Measurements from ENCODE around the gene HDAC9. TPM values are rescaled to one million over a fixed set of nuclear protein-coding genes. Genes with fewer than 3 reads are reported as not detected.
"Not testable (repeated sequence)": the region's sequence is repeated elsewhere in the genome, so short reads cannot be mapped to it uniquely, and the experiment has no call there.

The HDAC9 gene
- total RNA-seq, 1 experiment from 2014 or later: 14.7 TPM

- H3F3A ChIP-seq (ENCODE audit: insufficient read depth, low read depth): 0 out of 2 replicates have a peak, but pooled peaks cover 4% of the 10 kb centered on the region
- H3K9me2 ChIP-seq (ENCODE audit: insufficient read depth): no peaks in the 10 kb centered on the region
- H3K36me3 ChIP-seq (ENCODE audit: low read depth): no peaks in the 10 kb centered on the region
- 0 out of 2 replicates have a peak, but pooled peaks cover 5% of the 10 kb centered on the region for H3K4me1 ChIP-seq (replicated peaks; ENCODE audit: insufficient read depth)
- no peak overlapping the region for H2AFZ ChIP-seq
- no peak overlapping the region for H3K27ac ChIP-seq
- no peaks in the 10 kb centered on the region for H3K27me3 ChIP-seq (ENCODE audit: insufficient read depth, low read depth)
- DNase-seq: peak in 1 of 2 experiments; percentile 33
- H3K4me2 ChIP-seq: no peak overlapping the region
- intact Hi-C loops (cut with micrococcal nuclease; ENCODE audit: unreplicated experiment): no loop called here
- H4K20me1 ChIP-seq (ENCODE audit: insufficient read depth): no peaks in the 10 kb centered on the region
- H3K9me3 ChIP-seq (ENCODE audit: insufficient read depth, low read depth): no peaks in the 10 kb centered on the region
- ChIA-PET POLR2A (ENCODE audit: unreplicated experiment) (no interaction called here), CTCF (no interaction called here)
- H3K79me2 ChIP-seq (ENCODE audit: low read depth): no peaks in the 10 kb centered on the region
- no TSS peak for BruUV-seq (replicated peaks)
- TF ChIP-seq CTCF (conservative IDR thresholded peaks at IDR 0.05): no peak
- no peak overlapping the region for H3K4me3 ChIP-seq
These were observed 528.7 kb downstream of the HDAC9 start for GRCh38 chr7:19024261-19024660.

GRCh38 chr7:19026888-19027287, 531.3 kb downstream of the HDAC9 start:
- H3K27ac ChIP-seq: no peak overlapping the region
- BruUV-seq (replicated peaks): no TSS peak

GRCh38 chr7:19030281-19030680, 534.7 kb downstream of the HDAC9 start:
- POLR2A ChIA-PET (ENCODE audit: unreplicated experiment): no interaction called here

More at GRCh38 chr7:19026888-19027287, 531.3 kb downstream of the HDAC9 start:
- H2AFZ ChIP-seq: 0 out of 2 replicates have a peak overlapping the region, but pooled peaks have one; percentile 7
- no peaks in the 10 kb centered on the region; the same call in 1 of the 2 replicates for H3K4me1 ChIP-seq (replicated peaks; ENCODE audit: insufficient read depth)
- H3K4me3 ChIP-seq: no peak overlapping the region
- ChIA-PET POLR2A (ENCODE audit: unreplicated experiment) (no interaction called here), CTCF (no interaction called here)
- H3F3A ChIP-seq (ENCODE audit: insufficient read depth, low read depth): no peaks in the 10 kb centered on the region; the same call in 1 of the 2 replicates
- TF ChIP-seq EZH2 (IDR thresholded peaks at IDR 0.05; ENCODE audit: low read depth): no peak
- no peak for TF ChIP-seq CTCF (conservative IDR thresholded peaks at IDR 0.05)
- intact Hi-C loops (cut with micrococcal nuclease; ENCODE audit: unreplicated experiment): no loop called here
- no peaks in the 10 kb centered on the region for H3K9me3 ChIP-seq (ENCODE audit: insufficient read depth, low read depth)
- H4K20me1 ChIP-seq (ENCODE audit: insufficient read depth): no peaks in the 10 kb centered on the region
- H3K27me3 ChIP-seq (ENCODE audit: insufficient read depth, low read depth): no peaks in the 10 kb centered on the region
- no peaks in the 10 kb centered on the region for H3K79me2 ChIP-seq (ENCODE audit: low read depth)
- H3K9me2 ChIP-seq (ENCODE audit: insufficient read depth): no peaks in the 10 kb centered on the region
- no peak for DNase-seq
- H3K4me2 ChIP-seq: no peak overlapping the region
- no peaks in the 10 kb centered on the region for H3K36me3 ChIP-seq (ENCODE audit: low read depth)

GRCh38 chr7:19032942-19033341, 537.4 kb downstream of the HDAC9 start:
- H3K4me2 ChIP-seq; H3K9me2 ChIP-seq (ENCODE audit: insufficient read depth); intact Hi-C loops (cut with micrococcal nuclease; ENCODE audit: unreplicated experiment); H4K20me1 ChIP-seq (ENCODE audit: insufficient read depth); H3K79me2 ChIP-seq (ENCODE audit: low read depth); H3F3A ChIP-seq (ENCODE audit: insufficient read depth, low read depth); POLR2A ChIA-PET (ENCODE audit: unreplicated experiment); H3K27ac ChIP-seq; DNase-seq; H3K9me3 ChIP-seq (ENCODE audit: insufficient read depth, low read depth); H3K36me3 ChIP-seq (ENCODE audit: low read depth); H3K27me3 ChIP-seq (ENCODE audit: insufficient read depth, low read depth); H3K4me3 ChIP-seq; BruUV-seq (replicated peaks); H2AFZ ChIP-seq; CTCF ChIA-PET; H3K4me1 ChIP-seq (replicated peaks; ENCODE audit: insufficient read depth): not testable (repeated sequence)

More at GRCh38 chr7:19030281-19030680, 534.7 kb downstream of the HDAC9 start:
- no peak overlapping the region; the same call in 1 of the 2 replicates for H2AFZ ChIP-seq
- DNase-seq: peak in 1 of 2 experiments; percentile 25
- TF ChIP-seq CTCF (conservative IDR thresholded peaks at IDR 0.05): no peak
- TF ChIP-seq EZH2 (IDR thresholded peaks at IDR 0.05; ENCODE audit: low read depth): no peak
- H3K36me3 ChIP-seq (ENCODE audit: low read depth): no peaks in the 10 kb centered on the region
- H3K4me2 ChIP-seq: no peak overlapping the region
- no peaks in the 10 kb centered on the region; the same call in 1 of the 2 replicates for H3K4me1 ChIP-seq (replicated peaks; ENCODE audit: insufficient read depth)
- no peaks in the 10 kb centered on the region; the same call in 1 of the 2 replicates for H3K9me2 ChIP-seq (ENCODE audit: insufficient read depth)
- H3K4me3 ChIP-seq: no peak overlapping the region
- no TSS peak for BruUV-seq (replicated peaks)
- H3F3A ChIP-seq (ENCODE audit: insufficient read depth, low read depth): no peaks in the 10 kb centered on the region; the same call in 1 of the 2 replicates
- intact Hi-C loops (cut with micrococcal nuclease; ENCODE audit: unreplicated experiment): no loop called here
- no peaks in the 10 kb centered on the region for H3K9me3 ChIP-seq (ENCODE audit: insufficient read depth, low read depth)
- no peaks in the 10 kb centered on the region for H3K27me3 ChIP-seq (ENCODE audit: insufficient read depth, low read depth)
- CTCF ChIA-PET: no interaction called here
- H3K79me2 ChIP-seq (ENCODE audit: low read depth): no peaks in the 10 kb centered on the region
- H4K20me1 ChIP-seq (ENCODE audit: insufficient read depth): no peaks in the 10 kb centered on the region
- H3K27ac ChIP-seq: no peak overlapping the region

All from PC-9 (cell line).